GM04503 (cell line): Measurements from ENCODE around the gene RIOK2.

Experiments used
- DNase-seq: peaks from one replicate; pipeline ENCODE4 v3.0.0-alpha.2; 2012; ENCODE audit warnings: low read depth

Gene RIOK2

GRCh38 chr5:97125125-97125683 lies 57.8 kb downstream of the RIOK2 start:
- DNase-seq: no peak

- no peak for DNase-seq
These were observed 58.7 kb downstream of the RIOK2 start for GRCh38 chr5:97124335-97124734.

GRCh38 chr5:97121848-97122247 lies 61.2 kb downstream of the RIOK2 start:
- no peak for DNase-seq

GRCh38 chr5:97120195-97120594 lies 62.9 kb downstream of the RIOK2 start:
- DNase-seq: no peak

- no peak for DNase-seq
These were observed 64.0 kb downstream of the RIOK2 start for GRCh38 chr5:97119007-97119390.

- DNase-seq: no peak
These were observed 64.6 kb downstream of the RIOK2 start for GRCh38 chr5:97118261-97119006.

GRCh38 chr5:97115932-97116331 lies 67.1 kb downstream of the RIOK2 start:
- no peak for DNase-seq

- no peak for DNase-seq
These were observed 70.8 kb downstream of the RIOK2 start for GRCh38 chr5:97112230-97112629.

- no peak for DNase-seq
These were observed 71.4 kb downstream of the RIOK2 start for GRCh38 chr5:97111616-97112015.

GRCh38 chr5:97111004-97111403 lies 72.0 kb downstream of the RIOK2 start:
- DNase-seq: no peak
